Activated CD4-positive, CD25-positive, alpha-beta regulatory T cell treated with anti-CD3 and anti-CD28 coated beads, Interleukin-2, amount 50 U/mL, for 24 hours (primary cell): ENCODE results near the gene RPUSD4.

Experiments used
- ATAC-seq, 2 donors: fragments of 150-1000 bp; cut with Tn5 transposase; one replicate each; pipeline ENCODE4 v1.10.0; 2021; ENCODE audit warnings: mild to moderate bottlenecking in 1 of 2, moderate library complexity in 1 of 2

The RPUSD4 gene

GRCh38 chr11:126155402-126156187 lies 55.9 kb downstream of the RPUSD4 start:
- ATAC-seq: no peak

GRCh38 chr11:126154691-126155090 lies 56.8 kb downstream of the RPUSD4 start:
- no peak for ATAC-seq

DNA sequence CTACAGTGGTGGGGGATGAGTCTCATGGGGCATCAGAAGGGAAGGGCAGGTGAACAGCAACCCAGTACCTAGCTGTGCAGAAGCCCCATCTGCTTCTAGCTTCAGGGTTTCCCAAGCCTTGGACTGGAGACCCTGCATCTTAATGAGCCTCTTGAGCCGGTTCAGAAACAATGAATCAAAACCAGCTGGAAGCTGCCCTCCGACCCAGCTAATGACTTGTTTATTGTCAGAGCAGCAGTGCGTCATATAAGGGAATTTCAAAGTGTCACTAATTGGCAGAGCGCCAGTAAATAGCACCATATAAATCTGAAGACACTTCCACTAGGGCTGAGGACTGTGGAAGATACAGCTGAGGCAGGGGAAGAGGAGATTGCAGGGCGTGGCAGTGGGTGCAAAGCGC lies 57.5 kb downstream of the RPUSD4 start:
- ATAC-seq: no peak

- no peak for ATAC-seq
These were observed 58.4 kb downstream of the RPUSD4 start for GRCh38 chr11:126153006-126153405.

GRCh38 chr11:126152586-126152985 lies 58.9 kb downstream of the RPUSD4 start:
- ATAC-seq: no peak

DNA sequence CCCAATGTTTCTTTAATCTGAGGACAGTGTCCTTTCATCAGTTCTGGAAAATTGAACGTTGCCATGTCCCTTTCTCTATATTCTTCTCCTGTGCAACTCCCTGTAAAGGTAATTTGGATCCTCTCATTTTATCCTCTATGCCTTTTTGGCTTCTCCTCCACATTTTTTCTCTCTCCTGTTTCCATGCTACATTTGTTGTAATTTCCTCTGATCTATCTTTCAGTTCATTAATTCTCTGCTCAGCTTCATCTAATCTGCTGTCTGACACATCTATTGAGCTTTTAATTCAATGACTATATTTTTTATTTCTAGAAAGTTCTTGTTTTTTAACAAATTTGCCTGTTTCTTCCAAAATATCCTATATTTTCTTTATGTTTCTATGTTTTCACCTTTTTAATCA lies 59.3 kb downstream of the RPUSD4 start:
- no peak for ATAC-seq
